Spinal cord (tissue), 10 donors: ENCODE results near the gene REST. TPM values are rescaled to one million over a fixed set of nuclear protein-coding genes. Genes with fewer than 3 reads are reported as not detected.

Experiments
- DNase-seq, 6 donors: peaks; one replicate each; pipeline versions ENCODE4 v3.0.0 to v3.0.0-alpha.2; 2013 to 2015; ENCODE audit warnings: low spot score in 6 of 6, low read depth in 4 of 6
- H3K27ac ChIP-seq: one replicate; pipeline ENCODE4 v1.5.1; 2013; ENCODE audit warnings: low read depth, low read length, control low read depth
- H3K27me3 ChIP-seq: one replicate; pipeline ENCODE4 v1.6.1; 2013; ENCODE audit warnings: low read length; ENCODE audit not compliant: control insufficient read depth, insufficient read depth
- H3K36me3 ChIP-seq: one replicate; pipeline ENCODE4 v1.6.1; 2013; ENCODE audit warnings: low read length; ENCODE audit not compliant: control insufficient read depth, insufficient read depth
- H3K4me1 ChIP-seq: one replicate; pipeline ENCODE4 v1.6.1; 2013; ENCODE audit warnings: low read length; ENCODE audit not compliant: control insufficient read depth, insufficient read depth
- H3K4me3 ChIP-seq: one replicate; pipeline ENCODE4 v1.5.1; 2013; ENCODE audit warnings: low read depth, low read length, control low read depth
- H3K9me3 ChIP-seq: one replicate; pipeline ENCODE4 v1.6.1; 2013; ENCODE audit warnings: low read length; ENCODE audit not compliant: control insufficient read depth, insufficient read depth
- WGBS: methylation state at CpG from one replicate; pipeline ENCODE4 v1.1.5; 2013; ENCODE audit warnings: missing lambda C conversion rate; ENCODE audit not compliant: insufficient coverage; 5-methylcytosine and 5-hydroxymethylcytosine counted together
- polyA plus RNA-seq, 2 donors: library from polyadenylated mRNA; unstranded; fragments of 120-200 nt; gene quantifications; one replicate each; pipeline ENCODE4 v1.2.1, GENCODE V29; 2013; ENCODE audit not compliant: insufficient read length in 2 of 2
- total RNA-seq, 2 donors: library from RNA; depleted of rRNA in 1 of 2; stranded (reverse); fragments of 120-200 nt in 1 of 2; fragments of >200 nt in 1 of 2; gene quantifications; one replicate each; pipeline versions ENCODE4 v1.2.3 to v1.2.4, GENCODE V29; 2013 to 2014
- donor health status: healthy.

REST gene
- total and polyA plus RNA-seq, 4 donors, result 12.3 to 42.9 (median 21.9) TPM

- DNase-seq, result no peak
- Histone ChIP-seq H3K27me3 (no peaks in the 10 kb centered on the region), H3K36me3 (peaks cover 44% of the 10 kb centered on the region), H3K4me1 (peaks cover 23% of the 10 kb centered on the region), H3K27ac (no peak overlapping the region), H3K4me3 (no peak overlapping the region), H3K9me3 (no peaks in the 10 kb centered on the region)
Observed at GRCh38 chr4:56972809-56973208, 65.1 kb downstream of the REST start.

GRCh38 chr4:56973336-56973735, 65.6 kb downstream of the REST start:
- WGBS, result 100% methylated on average over 1 of the region's 3 CpGs
- Histone ChIP-seq H3K9me3 (no peaks in the 10 kb centered on the region), H3K4me3 (no peak overlapping the region), H3K27me3 (no peaks in the 10 kb centered on the region), H3K4me1 (peaks cover 27% of the 10 kb centered on the region), H3K36me3 (peaks cover 42% of the 10 kb centered on the region), H3K27ac (no peak overlapping the region)
- DNase-seq, result no peak

GRCh38 chr4:56976283-56976836, 68.7 kb downstream of the REST start:
- Histone ChIP-seq H3K9me3 (no peaks in the 10 kb centered on the region), H3K4me1 (peaks cover 44% of the 10 kb centered on the region), H3K27ac (no peak overlapping the region), H3K36me3 (peaks cover 22% of the 10 kb centered on the region), H3K27me3 (no peaks in the 10 kb centered on the region), H3K4me3 (peak overlapping the region; percentile 98)
- peak in 1 of 6 donors; percentile 7 for DNase-seq
- WGBS, result 8% methylated on average over 35 of the region's 35 CpGs

GRCh38 chr4:56976837-56977320, 69.2 kb downstream of the REST start:
- under 1% methylated on average over 46 of the region's 46 CpGs for WGBS
- peak overlapping the region; percentile 98 for H3K4me3 ChIP-seq
- peaks cover 44% of the 10 kb centered on the region for H3K4me1 ChIP-seq
- no peaks in the 10 kb centered on the region for H3K27me3 ChIP-seq
- peak in 1 of 6 donors; percentile 39 for DNase-seq
- peaks cover 20% of the 10 kb centered on the region for H3K36me3 ChIP-seq
- no peaks in the 10 kb centered on the region for H3K9me3 ChIP-seq
- peak overlapping the region; percentile 92 for H3K27ac ChIP-seq

- peaks cover 44% of the 10 kb centered on the region for H3K4me1 ChIP-seq
- peak; percentile 99 to 100 (median 99) for DNase-seq
- WGBS, result 0% methylated on average over 49 of the region's 51 CpGs
- H3K9me3 ChIP-seq, result no peaks in the 10 kb centered on the region
- H3K36me3 ChIP-seq, result peaks cover 17% of the 10 kb centered on the region
- H3K27me3 ChIP-seq, result no peaks in the 10 kb centered on the region
- peak within 1 kb of the TSS; percentile 98 for H3K4me3 ChIP-seq
- H3K27ac ChIP-seq, result peak within 1 kb of the TSS; percentile 92
Observed at GRCh38 chr4:56977321-56978012, 69.8 kb downstream of the REST start, which contains the start of gene NOA1. TSS of gene NOA1 (minus strand) at chr4:56977606. CDS start at chr4:56977585, 21 bp downstream.

GRCh38 chr4:56978750-56979303, 71.1 kb downstream of the REST start, which contains the start of gene POLR2B:
TSS of gene POLR2B (plus strand) at chr4:56978896. CDS start at chr4:56978986, 90 bp downstream.
- no peaks in the 10 kb centered on the region for H3K9me3 ChIP-seq
- WGBS, result 0% methylated on average over 28 of the region's 37 CpGs
- peaks cover 13% of the 10 kb centered on the region for H3K36me3 ChIP-seq
- peaks cover 44% of the 10 kb centered on the region for H3K4me1 ChIP-seq
- DNase-seq, result peak; percentile 88 to 98 (median 91)
- H3K27ac ChIP-seq, result peak within 1 kb of the TSS; percentile 92
- H3K27me3 ChIP-seq, result no peaks in the 10 kb centered on the region
- H3K4me3 ChIP-seq, result peak within 1 kb of the TSS; percentile 98

- peak in 1 of 6 donors; percentile 2 for DNase-seq
- H3K27me3 ChIP-seq, result no peaks in the 10 kb centered on the region
- WGBS, result 0% methylated on average over 3 of the region's 21 CpGs
- H3K4me1 ChIP-seq, result peaks cover 43% of the 10 kb centered on the region
- no peak overlapping the region for H3K27ac ChIP-seq
- no peaks in the 10 kb centered on the region for H3K9me3 ChIP-seq
- H3K4me3 ChIP-seq, result peak overlapping the region; percentile 98
- peaks cover 8% of the 10 kb centered on the region for H3K36me3 ChIP-seq
Observed at GRCh38 chr4:56979421-56980072, 71.8 kb downstream of the REST start.

GRCh38 chr4:56981795-56982201, 74.1 kb downstream of the REST start:
- no peaks in the 10 kb centered on the region for H3K27me3 ChIP-seq
- 94% methylated on average over 2 of the region's 4 CpGs for WGBS
- no peak overlapping the region for H3K4me3 ChIP-seq
- H3K9me3 ChIP-seq, result no peaks in the 10 kb centered on the region
- peaks cover 8% of the 10 kb centered on the region for H3K36me3 ChIP-seq
- no peak overlapping the region for H3K27ac ChIP-seq
- no peak for DNase-seq
- H3K4me1 ChIP-seq, result peaks cover 21% of the 10 kb centered on the region

GRCh38 chr4:56986192-56986591, 78.5 kb downstream of the REST start:
- no peak for DNase-seq
- Histone ChIP-seq H3K27ac (no peak overlapping the region), H3K36me3 (peaks cover 30% of the 10 kb centered on the region), H3K4me1 (no peaks in the 10 kb centered on the region), H3K4me3 (no peak overlapping the region), H3K9me3 (no peaks in the 10 kb centered on the region), H3K27me3 (no peaks in the 10 kb centered on the region)
- no CpG with 5 or more reads among the region's 1 CpG for WGBS
